GM20000 (cell line): ENCODE measurements around the gene IKBIP.
"Not testable (repeated sequence)": the region's sequence is repeated elsewhere in the genome, so short reads cannot be mapped to it uniquely, and the experiment has no call there.

Experiments
- DNase-seq: peaks from one replicate; pipeline ENCODE4 v3.0.0; 2012; ENCODE audit warnings: low spot score
- TF ChIP-seq, protein P1 (sequence below): IDR thresholded peaks from 2 replicates; pipeline ENCODE4 v1.5.1; 2012; ENCODE audit warnings: mild to moderate bottlenecking, control low read depth; ENCODE audit errors: extremely low read depth, missing control alignments

The IKBIP gene

DNA sequence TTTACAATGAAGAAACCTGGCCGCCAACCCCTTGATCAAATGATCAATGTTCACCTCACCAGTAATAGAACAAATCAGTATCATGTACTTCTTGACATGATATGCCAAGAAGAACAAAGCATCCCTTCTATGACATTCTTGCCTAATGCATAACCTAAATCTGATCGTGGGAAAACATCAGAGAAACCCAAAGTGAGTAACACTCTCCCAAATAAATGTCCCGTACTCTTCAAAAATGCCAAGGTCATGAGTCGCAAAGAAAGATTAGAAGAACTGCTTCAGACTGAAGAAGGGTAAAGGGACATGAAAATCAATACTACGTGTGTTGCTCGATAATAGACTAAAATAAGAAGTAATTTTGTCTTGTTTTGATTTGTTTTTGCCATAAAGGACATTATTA, 62.5 kb downstream of the IKBIP start:
- DNase-seq, result no peak
- TF ChIP-seq, protein P1, sequence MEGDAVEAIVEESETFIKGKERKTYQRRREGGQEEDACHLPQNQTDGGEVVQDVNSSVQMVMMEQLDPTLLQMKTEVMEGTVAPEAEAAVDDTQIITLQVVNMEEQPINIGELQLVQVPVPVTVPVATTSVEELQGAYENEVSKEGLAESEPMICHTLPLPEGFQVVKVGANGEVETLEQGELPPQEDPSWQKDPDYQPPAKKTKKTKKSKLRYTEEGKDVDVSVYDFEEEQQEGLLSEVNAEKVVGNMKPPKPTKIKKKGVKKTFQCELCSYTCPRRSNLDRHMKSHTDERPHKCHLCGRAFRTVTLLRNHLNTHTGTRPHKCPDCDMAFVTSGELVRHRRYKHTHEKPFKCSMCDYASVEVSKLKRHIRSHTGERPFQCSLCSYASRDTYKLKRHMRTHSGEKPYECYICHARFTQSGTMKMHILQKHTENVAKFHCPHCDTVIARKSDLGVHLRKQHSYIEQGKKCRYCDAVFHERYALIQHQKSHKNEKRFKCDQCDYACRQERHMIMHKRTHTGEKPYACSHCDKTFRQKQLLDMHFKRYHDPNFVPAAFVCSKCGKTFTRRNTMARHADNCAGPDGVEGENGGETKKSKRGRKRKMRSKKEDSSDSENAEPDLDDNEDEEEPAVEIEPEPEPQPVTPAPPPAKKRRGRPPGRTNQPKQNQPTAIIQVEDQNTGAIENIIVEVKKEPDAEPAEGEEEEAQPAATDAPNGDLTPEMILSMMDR, result no peak

DNA sequence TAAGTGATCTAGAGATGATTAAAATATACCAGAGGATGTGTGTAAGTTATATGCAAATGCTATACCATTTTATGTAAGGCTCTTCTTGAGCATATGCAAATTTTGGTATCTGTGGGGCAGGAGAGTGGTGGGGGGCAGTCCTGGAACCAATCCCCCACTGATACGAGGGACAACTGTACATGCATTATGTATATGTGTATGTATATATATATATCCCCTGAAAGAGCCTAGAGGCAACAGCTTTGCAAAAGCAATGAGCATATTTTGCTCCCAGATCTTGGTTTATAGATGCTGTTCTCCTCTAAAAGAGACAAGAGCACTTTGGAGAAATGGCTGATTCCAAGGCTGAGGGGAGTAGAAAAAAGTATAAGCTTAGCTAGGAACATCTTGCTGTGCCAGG, 63.5 kb downstream of the IKBIP start:
- TF ChIP-seq, protein P1, result no peak
- DNase-seq, result no peak

DNA sequence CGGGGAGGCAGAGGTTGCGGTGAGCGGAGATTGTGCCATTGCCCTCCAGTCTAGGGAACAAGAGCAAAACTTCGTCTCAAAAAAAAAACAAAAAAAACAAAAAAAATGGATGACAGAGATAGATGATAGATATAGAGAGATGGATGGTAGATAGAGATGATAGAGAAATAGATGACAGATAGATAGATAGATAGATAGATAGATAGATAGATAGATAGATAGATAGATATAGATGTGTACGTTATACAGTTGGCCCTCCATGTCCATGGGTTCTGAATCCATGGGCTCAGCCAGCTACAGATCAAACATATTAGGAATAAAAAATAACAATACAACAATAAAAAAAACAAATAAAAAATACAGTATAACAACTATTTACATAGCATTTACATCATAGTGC, 63.9 kb downstream of the IKBIP start:
- no peak for DNase-seq

DNA sequence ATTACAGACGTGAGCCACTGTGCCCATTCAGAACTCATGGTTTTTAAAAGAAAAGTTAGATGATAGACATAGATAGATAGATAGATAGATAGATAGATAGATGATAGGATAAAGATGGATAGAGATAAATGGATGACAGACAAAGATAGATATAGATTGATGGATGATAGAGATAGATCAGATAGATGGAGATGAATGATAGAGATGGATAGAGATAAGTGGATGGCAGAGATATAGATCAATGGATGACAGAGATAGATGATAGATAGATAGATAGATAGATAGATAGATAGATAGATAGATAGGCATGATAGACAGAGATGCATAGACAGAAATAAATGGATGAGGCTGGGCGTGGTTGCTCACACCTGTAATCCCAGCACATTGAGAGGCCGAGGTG, 64.8 kb downstream of the IKBIP start:
- TF ChIP-seq, protein P1, result no peak
- no peak for DNase-seq

More for the DNA sequence above, 63.9 kb downstream of the IKBIP start:
- TF ChIP-seq, protein P1, result no peak

DNA sequence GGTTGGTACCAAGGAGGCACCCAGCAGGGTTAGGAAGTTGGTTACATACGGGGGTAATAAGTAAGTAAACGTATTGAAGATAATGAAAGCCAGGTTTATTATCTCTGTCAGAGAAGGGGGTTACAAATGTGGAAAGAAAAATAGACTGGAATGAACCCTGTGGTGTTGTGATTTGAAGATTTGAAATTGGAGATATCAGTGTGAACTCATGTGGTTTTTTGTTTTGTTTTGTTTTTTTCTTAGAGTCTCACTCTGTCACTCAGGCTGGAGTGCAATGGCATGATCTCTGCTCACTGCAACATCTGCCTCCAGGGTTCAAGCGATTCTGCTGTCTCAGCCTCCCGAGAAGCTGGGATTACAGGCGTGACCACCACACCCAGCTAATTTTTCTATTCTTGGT, 65.2 kb downstream of the IKBIP start:
- TF ChIP-seq, protein P1, result no peak
- DNase-seq, result no peak

DNA sequence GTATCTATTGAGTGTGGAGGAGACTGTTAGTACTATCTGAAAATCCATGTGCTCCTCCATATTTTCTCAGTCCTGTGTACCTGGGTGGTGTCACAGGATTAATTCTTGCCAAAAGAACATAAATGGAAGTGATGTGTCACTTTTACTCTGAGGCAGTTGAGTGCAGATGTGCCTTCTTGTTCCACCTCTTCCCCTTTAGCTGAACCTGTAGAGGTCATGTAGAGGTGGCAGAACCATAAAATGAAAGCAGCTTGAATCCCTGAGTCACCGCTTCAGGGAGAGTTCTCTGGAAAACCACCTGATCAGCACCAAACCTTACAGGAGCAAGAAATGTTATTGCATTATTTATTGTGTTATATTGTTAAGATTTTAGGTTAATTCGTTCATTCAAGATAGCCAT, 65.8 kb downstream of the IKBIP start:
- DNase-seq, result no peak
- TF ChIP-seq, protein P1, result no peak

DNA sequence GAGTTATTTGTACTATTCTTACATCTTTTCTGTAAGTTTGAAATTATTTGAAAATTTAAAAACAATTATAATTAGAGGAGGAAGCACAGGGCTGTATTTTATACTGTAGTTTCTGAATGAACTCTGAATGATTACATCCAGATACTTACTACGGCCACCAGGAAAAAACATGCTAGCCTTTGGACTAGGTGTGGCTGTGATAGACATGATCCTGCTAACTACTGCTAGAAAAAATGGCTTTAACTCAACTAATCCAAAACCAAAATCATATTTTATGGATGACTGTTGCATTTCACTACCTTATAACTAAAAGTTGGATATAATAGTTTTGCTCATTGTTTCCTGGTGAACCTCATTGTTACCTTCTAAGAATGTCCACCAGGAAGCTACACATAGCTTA, 66.2 kb downstream of the IKBIP start:
- DNase-seq, result no peak
- TF ChIP-seq, protein P1, result no peak

DNA sequence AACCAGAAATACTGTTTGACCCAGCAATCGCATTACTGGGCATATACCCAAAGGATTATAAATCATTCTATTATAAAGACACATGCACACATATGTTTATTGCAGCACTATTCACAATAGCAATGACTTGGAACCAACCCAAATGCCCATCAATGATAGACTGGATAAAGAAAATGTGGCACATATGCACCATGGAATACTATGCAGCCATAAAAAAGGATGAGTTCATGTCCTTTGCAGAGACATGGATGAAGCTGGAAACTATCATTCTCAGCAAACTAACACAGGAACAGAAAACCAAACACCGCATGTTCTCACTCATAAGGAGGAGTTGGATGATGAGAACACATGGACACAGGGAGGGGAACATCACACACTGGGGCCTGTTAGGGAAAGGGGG, 67.8 kb downstream of the IKBIP start:
- not testable (repeated sequence) for DNase-seq
